ENCODE data around the gene BTBD17. TPM values are rescaled to one million over a fixed set of nuclear protein-coding genes. Genes with fewer than 3 reads are reported as not detected.

The BTBD17 gene
- total RNA-seq, 3 donors from 2014 or later (not counting 1 experiment from before 2014, with no cell fraction given), result 0.48 TPM; not detected in 2

DNA sequence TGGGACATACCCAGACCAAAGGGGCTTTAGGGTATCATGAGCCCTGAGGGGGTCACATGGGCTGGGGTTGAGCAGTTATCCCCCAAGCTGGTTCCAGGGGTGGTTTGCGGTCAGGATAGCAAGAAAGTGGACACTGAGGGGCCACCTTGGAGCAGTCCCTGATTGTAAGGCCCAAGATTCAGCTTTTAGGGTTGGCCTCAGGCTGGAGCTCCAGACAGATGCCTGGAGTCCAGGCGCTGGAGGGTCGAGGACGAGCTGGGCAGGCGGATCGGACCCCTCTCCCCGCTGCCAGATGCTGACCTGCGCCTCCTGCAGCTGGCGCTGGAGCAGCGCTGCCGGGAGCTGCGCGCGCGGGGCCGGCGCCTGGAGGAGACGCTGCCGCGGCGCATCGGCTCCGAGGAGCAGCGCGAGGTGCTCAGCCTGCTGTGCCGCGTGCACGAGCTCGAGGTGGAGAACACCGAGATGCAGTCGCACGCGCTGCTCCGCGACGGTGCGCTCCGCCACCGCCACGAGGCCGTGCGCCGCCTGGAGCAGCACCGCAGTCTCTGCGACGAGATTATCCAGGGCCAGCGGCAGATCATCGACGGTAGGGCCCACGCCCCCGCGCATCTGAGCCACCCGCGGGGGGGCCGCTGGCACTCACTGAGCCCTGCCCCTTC lies 10.0 kb downstream of the BTBD17 start:
- peaks cover 18 to 37% of the 10 kb centered on the region in 2 donors for H3K27me3 Mint-ChIP-seq (ENCODE audit: low read depth in 2 of 2)
- 6% methylated on average over 55 of the region's 55 CpGs for WGBS (ENCODE audit: insufficient coverage)
- peaks cover 0 to 7% of the 10 kb centered on the region in 2 donors for H3K4me1 Mint-ChIP-seq
- no peak overlapping the region for H3K4me3 ChIP-seq (ENCODE audit: low read length)
- peaks cover 2% of the 10 kb centered on the region for H3K4me1 ChIP-seq (ENCODE audit: control insufficient read depth, insufficient read depth, low read length)
- peaks cover 33% of the 10 kb centered on the region for H3K27me3 ChIP-seq (ENCODE audit: control insufficient read depth, insufficient read depth, low read length)
- ATAC-seq (no peak), DNase-seq (peak in 1 of 2 donors; percentile 31)
- H3K27ac ChIP-seq (ENCODE audit: low read length), result no peak overlapping the region
- no peaks in the 10 kb centered on the region for H3K9me3 Mint-ChIP-seq
- no peaks in the 10 kb centered on the region for H3K36me3 Mint-ChIP-seq
- H3K27ac Mint-ChIP-seq, result no peak overlapping the region
- no peaks in the 10 kb centered on the region for H3K9me3 ChIP-seq (ENCODE audit: control insufficient read depth, insufficient read depth, low read length)
- H3K36me3 ChIP-seq (ENCODE audit: control insufficient read depth, insufficient read depth, low read length), result no peaks in the 10 kb centered on the region
- no peak overlapping the region for H3K4me3 Mint-ChIP-seq
- intact Hi-C loops (cut with micrococcal nuclease), result loop anchor here (10.0 kb wide), 1 partner anchor 47 kb away; no protein-coding TSS in a partner anchor
- TF ChIP-seq, protein P1, sequence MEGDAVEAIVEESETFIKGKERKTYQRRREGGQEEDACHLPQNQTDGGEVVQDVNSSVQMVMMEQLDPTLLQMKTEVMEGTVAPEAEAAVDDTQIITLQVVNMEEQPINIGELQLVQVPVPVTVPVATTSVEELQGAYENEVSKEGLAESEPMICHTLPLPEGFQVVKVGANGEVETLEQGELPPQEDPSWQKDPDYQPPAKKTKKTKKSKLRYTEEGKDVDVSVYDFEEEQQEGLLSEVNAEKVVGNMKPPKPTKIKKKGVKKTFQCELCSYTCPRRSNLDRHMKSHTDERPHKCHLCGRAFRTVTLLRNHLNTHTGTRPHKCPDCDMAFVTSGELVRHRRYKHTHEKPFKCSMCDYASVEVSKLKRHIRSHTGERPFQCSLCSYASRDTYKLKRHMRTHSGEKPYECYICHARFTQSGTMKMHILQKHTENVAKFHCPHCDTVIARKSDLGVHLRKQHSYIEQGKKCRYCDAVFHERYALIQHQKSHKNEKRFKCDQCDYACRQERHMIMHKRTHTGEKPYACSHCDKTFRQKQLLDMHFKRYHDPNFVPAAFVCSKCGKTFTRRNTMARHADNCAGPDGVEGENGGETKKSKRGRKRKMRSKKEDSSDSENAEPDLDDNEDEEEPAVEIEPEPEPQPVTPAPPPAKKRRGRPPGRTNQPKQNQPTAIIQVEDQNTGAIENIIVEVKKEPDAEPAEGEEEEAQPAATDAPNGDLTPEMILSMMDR (IDR thresholded peaks at IDR 0.05), result no peak

DNA sequence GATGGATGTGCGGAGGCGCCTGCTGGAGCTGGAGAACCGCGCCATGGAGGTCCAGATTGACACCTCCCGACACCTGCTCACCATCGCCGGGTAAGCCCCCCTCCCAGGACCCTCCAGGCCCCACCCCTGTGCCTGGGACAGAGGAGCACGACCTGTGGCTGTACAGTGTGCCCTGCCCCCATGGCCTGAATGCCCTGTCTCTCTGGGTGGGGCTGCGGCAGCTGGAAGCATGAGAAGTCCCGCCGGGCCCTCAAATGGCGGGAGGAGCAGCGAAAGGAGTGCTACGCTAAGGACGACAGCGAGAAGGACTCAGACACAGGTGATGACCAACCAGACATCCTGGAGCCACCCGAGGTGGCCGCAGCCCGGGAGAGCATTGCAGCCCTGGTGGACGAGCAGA lies 11.2 kb downstream of the BTBD17 start:
- no peak for DNase-seq
- intact Hi-C loops (cut with micrococcal nuclease), result loop anchor here (10.0 kb wide), 1 partner anchor 46 kb away; no protein-coding TSS in a partner anchor
- peaks cover 25% of the 10 kb centered on the region for H3K27me3 ChIP-seq (ENCODE audit: control insufficient read depth, insufficient read depth, low read length)
- H3K27ac ChIP-seq (ENCODE audit: low read length), result no peak overlapping the region
- Mint-ChIP-seq H3K4me3 (no peak overlapping the region), H3K9me3 (no peaks in the 10 kb centered on the region), H3K27ac (no peak overlapping the region), H3K27me3 (ENCODE audit: low read depth in 2 of 2) (peaks cover 18 to 29% of the 10 kb centered on the region in 2 donors), H3K4me1 (peaks cover 0 to 7% of the 10 kb centered on the region in 2 donors), H3K36me3 (no peaks in the 10 kb centered on the region)
- no peaks in the 10 kb centered on the region for H3K36me3 ChIP-seq (ENCODE audit: control insufficient read depth, insufficient read depth, low read length)
- 92% methylated on average over 20 of the region's 20 CpGs for WGBS (ENCODE audit: insufficient coverage)
- TF ChIP-seq, protein P1 (IDR thresholded peaks at IDR 0.05), result no peak
- no peak overlapping the region for H3K4me3 ChIP-seq (ENCODE audit: low read length)
- no peaks in the 10 kb centered on the region for H3K4me1 ChIP-seq (ENCODE audit: control insufficient read depth, insufficient read depth, low read length)
- ATAC-seq, result no peak
- H3K9me3 ChIP-seq (ENCODE audit: control insufficient read depth, insufficient read depth, low read length), result no peaks in the 10 kb centered on the region

DNA sequence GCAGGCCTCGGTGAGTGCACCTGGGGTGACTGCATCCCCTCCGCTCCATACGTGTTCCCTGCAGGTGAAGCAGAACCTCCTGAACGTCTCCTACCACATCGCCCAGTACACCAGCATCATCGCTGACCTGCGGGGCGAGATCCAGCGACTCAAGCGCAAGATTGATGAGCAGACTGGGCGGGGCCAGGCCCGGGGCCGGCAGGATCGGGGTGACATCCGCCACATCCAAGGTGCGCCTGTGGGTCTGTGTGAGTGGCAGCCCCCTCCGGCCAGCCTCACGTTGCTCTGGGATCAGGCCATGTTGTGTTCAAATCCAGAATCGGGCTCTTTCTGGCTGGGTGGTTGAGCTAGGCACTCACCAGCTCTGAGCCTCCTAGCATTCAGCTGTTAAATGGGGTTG lies 12.5 kb downstream of the BTBD17 start:
- H3K27me3 ChIP-seq (ENCODE audit: control insufficient read depth, insufficient read depth, low read length), result peaks cover 17% of the 10 kb centered on the region
- no peaks in the 10 kb centered on the region for H3K4me1 ChIP-seq (ENCODE audit: control insufficient read depth, insufficient read depth, low read length)
- intact Hi-C loops (cut with micrococcal nuclease), result no loop called here
- no peak for DNase-seq
- no peaks in the 10 kb centered on the region for H3K9me3 ChIP-seq (ENCODE audit: control insufficient read depth, insufficient read depth, low read length)
- no peak for ATAC-seq
- H3K36me3 ChIP-seq (ENCODE audit: control insufficient read depth, insufficient read depth, low read length), result no peaks in the 10 kb centered on the region
- no peaks in the 10 kb centered on the region for H3K9me3 Mint-ChIP-seq
- no peaks in the 10 kb centered on the region for H3K36me3 Mint-ChIP-seq
- H3K4me3 ChIP-seq (ENCODE audit: low read length), result no peak overlapping the region
- TF ChIP-seq, protein P1 (IDR thresholded peaks at IDR 0.05), result no peak
- 86% methylated on average over 19 of the region's 19 CpGs for WGBS (ENCODE audit: insufficient coverage)
- peaks cover 0 to 4% of the 10 kb centered on the region in 2 donors for H3K4me1 Mint-ChIP-seq
- H3K4me3 Mint-ChIP-seq, result no peak overlapping the region
- peaks cover 12 to 24% of the 10 kb centered on the region in 2 donors for H3K27me3 Mint-ChIP-seq (ENCODE audit: low read depth in 2 of 2)
- H3K27ac Mint-ChIP-seq, result no peak overlapping the region
- H3K27ac ChIP-seq (ENCODE audit: low read length), result no peak overlapping the region

DNA sequence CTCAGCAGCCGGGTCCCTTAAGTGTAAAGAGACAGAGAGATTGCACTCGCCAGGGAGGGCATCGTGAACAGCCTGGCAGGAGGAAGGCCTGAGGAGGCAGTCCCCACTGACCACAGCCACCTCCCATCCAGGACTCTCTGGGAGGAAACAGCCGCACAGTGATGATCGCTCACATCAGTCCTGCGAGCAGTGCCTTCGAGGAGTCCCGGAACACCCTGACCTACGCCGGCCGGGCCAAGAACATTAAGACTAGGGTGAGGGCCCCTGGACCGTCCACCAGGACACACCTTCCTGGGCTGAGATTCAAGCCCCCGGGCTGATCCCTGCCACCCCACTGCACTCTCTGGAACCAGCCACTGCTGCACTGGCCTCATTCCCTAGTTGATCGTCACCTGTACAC lies 14.0 kb downstream of the BTBD17 start:
- intact Hi-C loops (cut with micrococcal nuclease), result no loop called here
- ATAC-seq, result no peak
- H3K36me3 Mint-ChIP-seq, result no peaks in the 10 kb centered on the region

More for the DNA sequence above, 14.0 kb downstream of the BTBD17 start:
- no peaks in the 10 kb centered on the region for H3K9me3 Mint-ChIP-seq
- Histone ChIP-seq H3K4me3 (ENCODE audit: low read length) (no peak overlapping the region), H3K9me3 (ENCODE audit: control insufficient read depth, insufficient read depth, low read length) (no peaks in the 10 kb centered on the region), H3K36me3 (ENCODE audit: control insufficient read depth, insufficient read depth, low read length) (no peaks in the 10 kb centered on the region), H3K27ac (ENCODE audit: low read length) (no peak overlapping the region), H3K4me1 (ENCODE audit: control insufficient read depth, insufficient read depth, low read length) (no peaks in the 10 kb centered on the region), H3K27me3 (ENCODE audit: control insufficient read depth, insufficient read depth, low read length) (peaks cover 8% of the 10 kb centered on the region)
- no peak overlapping the region for H3K27ac Mint-ChIP-seq
- H3K4me3 Mint-ChIP-seq, result no peak overlapping the region
- 87% methylated on average over 14 of the region's 14 CpGs for WGBS (ENCODE audit: insufficient coverage)
- H3K27me3 Mint-ChIP-seq (ENCODE audit: low read depth in 2 of 2), result peaks cover 0 to 12% of the 10 kb centered on the region in 2 donors
- DNase-seq, result no peak
- no peaks in the 10 kb centered on the region for H3K4me1 Mint-ChIP-seq
- TF ChIP-seq, protein P1 (IDR thresholded peaks at IDR 0.05), result no peak
